HG03469 (cell line): ENCODE results near the gene ADCY2.

Experiments used
- ATAC-seq: cut with Tn5 transposase; IDR thresholded peaks from one replicate; pipeline ENCODE4 v1.9.1; 2021; ENCODE audit warnings: mild to moderate bottlenecking, moderate library complexity, moderate number of reproducible peaks; ENCODE audit not compliant: unreplicated experiment

ADCY2 gene

DNA sequence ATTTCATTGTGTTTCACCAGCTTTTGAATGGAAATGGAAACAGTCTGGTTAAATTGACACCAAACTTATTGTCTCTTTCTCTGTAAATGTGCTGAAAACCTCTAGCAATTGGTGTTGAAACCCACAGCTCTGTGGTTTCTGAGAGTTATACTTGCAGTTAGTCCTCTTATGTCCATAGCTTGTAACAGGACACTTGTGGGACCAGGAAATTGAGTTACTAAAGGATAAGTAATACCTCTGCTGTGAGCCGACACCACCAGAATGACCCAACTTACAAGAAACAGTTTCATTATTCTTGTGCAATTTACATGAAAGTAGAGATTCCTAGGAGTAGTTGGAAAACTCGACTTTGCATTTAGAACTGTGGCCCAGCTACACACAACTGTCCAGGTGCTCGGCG is 263.5 kb downstream of the ADCY2 start:
- no peak for ATAC-seq

GRCh38 chr5:7662289-7662688 is 266.4 kb downstream of the ADCY2 start:
- ATAC-seq: no peak

DNA sequence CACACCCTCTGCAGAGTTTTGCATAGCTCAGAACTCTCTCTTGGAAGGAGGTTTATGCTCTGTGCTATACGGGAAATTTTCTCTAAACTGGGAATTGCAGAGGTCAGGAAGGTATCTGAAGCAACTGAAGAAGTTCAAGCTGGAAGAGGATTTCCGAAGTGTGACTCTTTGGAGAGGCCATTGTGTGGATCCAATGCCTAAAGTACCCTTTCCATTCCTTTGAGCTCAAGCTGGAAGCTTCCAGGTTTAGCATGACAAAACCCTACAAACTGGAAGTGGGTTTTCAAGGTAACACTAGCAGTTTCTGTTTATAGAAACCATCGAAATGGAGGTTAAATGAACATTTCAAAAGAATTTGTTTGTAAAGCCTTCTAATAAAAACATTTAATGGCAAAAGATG is 267.9 kb downstream of the ADCY2 start:
- no peak for ATAC-seq

GRCh38 chr5:7664208-7664607 is 268.3 kb downstream of the ADCY2 start:
- no peak for ATAC-seq

- ATAC-seq: no peak
Observed at GRCh38 chr5:7667216-7667767, 271.4 kb downstream of the ADCY2 start.

- ATAC-seq: no peak
Observed at GRCh38 chr5:7668161-7668560, 272.2 kb downstream of the ADCY2 start.

- ATAC-seq: no peak
Observed at GRCh38 chr5:7668627-7669026, 272.7 kb downstream of the ADCY2 start.

DNA sequence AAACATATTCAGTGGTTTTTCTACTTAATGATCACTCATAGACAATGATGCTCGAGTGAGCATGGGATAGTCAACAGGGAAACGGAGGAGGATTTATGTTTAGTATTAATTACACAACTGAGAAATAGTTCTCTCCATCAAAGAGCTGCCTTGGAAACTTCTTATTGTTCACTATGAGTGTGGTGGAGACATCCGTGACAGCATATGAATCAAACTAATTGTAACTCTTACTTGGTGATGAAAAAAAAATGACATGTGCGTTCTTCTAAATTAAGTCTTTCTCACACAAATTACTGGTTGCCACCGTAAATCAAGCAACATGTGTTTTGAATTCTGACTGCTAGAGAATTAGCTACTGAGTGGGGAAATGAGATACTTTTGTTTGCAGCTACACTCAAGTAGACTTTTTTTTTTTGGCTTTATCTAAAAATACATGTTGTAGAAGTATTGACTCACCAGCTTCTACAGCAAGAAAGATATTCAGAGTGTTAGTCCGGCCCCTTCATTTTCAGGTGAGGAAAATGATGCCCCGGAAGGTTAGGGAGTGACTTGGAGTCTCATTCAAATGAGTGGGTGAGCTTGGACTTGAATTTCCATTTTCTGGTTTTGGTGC is 275.5 kb downstream of the ADCY2 start:
- no peak for ATAC-seq

DNA sequence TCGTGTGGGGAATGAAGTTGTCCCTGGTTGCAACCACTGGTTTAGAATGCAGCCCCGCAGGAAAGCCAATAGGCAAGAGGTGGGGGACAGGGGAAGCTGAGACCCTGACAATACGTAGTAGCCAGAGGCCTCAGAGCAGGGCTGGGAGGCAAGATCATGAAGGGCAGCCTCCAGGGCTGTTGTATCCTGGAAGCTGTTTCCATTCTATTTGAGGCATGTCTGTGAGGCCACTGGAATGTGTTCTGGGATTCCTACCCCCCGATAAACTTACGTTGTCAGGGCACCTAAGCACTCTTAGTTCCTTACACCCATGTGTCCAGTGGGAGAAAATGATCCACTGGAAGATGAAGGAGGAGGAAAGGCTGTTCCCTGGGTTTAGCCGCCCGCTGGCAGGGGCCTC is 277.7 kb downstream of the ADCY2 start:
- no peak for ATAC-seq

DNA sequence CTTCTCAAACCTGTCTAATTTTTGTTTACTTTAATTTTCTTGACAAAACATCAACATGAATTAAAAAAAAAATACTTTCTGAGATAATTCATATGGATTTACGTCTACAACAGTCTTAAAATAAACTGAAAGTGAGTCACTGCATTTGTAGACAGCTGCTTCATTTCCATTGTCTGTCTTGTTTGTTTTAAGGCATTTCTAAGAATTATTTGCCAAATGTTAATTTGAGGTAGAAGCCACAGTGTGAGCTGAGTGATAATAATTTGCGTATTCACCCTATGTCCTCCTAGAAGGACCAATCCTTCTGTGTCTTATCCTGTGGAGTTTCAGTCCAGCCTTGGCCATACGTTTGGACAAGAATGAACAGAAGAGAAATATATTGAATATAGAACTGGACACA is 280.5 kb downstream of the ADCY2 start:
- ATAC-seq: no peak

GRCh38 chr5:7678030-7678429 is 282.1 kb downstream of the ADCY2 start:
- ATAC-seq: no peak

- ATAC-seq: no peak
Observed at GRCh38 chr5:7679663-7680062, 283.7 kb downstream of the ADCY2 start.

DNA sequence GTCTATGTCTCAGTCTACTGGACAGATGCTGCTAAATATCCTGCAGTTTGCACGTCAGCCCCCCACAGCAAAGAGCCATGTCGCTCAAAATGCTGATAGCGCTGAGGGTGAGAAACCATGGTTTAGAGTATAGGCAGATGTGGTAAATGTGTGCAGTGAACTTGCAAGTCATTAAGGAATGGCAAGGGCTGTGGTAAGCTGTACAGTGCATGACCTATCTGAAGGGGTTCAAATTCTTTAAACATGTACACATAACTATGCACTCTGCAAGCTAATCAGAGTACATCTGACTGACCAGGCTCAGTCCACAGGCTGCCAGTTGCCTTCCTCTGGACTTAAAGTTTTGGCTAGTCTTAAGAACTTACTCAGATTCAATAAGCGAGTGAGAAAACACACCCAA is 284.3 kb downstream of the ADCY2 start:
- ATAC-seq: no peak

- ATAC-seq: no peak
Observed at GRCh38 chr5:7682379-7682778, 286.4 kb downstream of the ADCY2 start.

- ATAC-seq: no peak
Observed at GRCh38 chr5:7683753-7684152, 287.8 kb downstream of the ADCY2 start.

GRCh38 chr5:7684826-7685225 is 288.9 kb downstream of the ADCY2 start:
- ATAC-seq: no peak

DNA sequence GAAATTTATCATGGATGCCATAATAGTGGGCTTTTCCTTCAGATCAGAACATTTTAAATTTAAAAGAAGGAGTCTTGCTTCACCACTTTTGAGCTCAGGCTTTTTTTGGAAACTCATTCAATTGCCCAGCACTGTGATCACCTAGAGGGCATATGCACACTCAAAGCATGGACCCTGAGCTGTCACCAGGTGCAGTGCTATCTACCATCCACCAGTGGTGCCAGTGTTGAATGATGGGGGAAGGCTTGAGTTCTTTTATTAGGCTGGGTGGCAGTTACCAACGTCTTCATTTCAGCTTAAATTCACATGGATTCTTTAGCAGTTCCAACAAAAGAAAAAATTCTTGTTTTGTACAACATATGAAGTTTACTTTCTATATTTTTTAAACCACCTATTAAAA is 290.9 kb downstream of the ADCY2 start:
- no peak for ATAC-seq

DNA sequence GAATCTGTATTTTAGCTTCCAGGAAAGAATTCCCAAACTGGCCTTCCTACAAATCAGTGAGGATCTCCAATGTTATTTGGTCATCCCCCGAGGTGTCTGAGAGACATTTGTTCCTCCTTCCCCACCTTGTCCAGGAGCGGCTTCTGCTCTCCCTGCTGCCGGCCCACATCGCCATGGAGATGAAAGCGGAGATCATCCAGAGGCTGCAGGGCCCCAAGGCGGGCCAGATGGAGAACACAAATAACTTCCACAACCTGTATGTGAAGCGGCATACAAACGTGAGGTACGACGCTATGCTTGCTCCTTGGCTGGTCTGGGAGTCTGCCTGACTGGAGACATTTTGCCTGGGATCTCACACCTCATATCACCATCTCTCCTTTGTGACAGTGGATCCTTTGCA is 294.6 kb downstream of the ADCY2 start:
- ATAC-seq: no peak

- no peak for ATAC-seq
Observed at GRCh38 chr5:7705261-7705660, 309.3 kb downstream of the ADCY2 start.

DNA sequence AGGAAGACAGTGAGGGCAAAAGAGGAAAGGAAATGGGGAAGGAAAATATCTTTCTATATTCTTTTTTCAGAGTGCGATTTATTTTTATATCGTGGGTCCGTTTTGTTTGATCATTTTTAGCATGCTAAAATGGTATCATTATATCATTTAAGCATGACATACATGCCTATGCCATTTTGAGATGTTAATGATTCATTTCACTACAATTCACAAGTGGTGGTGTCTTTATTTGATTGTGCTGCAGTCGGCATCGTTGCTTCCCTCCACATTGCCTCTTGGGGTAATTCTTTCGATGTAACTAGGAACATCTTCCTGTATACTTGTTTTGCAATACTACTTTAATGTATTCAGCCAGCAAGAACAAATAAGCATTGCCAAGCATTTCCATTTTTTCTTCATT is 309.8 kb downstream of the ADCY2 start:
- ATAC-seq: no peak

DNA sequence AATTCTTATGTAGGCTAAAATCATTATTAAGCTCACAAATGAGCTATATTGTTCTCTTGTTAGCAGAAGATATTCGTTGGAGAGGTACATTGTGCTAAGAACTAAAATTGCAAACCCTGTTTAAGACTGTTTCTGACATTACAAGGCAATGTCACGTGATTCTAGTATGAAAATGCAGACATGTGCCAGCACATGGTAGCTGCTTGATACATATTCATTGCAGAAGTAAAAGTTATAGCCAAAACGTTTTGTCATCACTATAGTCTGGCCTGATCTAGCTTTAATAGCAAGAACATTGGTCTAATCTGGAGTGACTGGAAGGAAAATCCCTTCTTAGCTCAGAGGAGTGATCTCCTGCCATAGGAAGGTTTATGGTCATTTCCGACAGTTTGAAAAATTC is 310.3 kb downstream of the ADCY2 start:
- no peak for ATAC-seq

GRCh38 chr5:7714119-7714518 is 318.2 kb downstream of the ADCY2 start:
- no peak for ATAC-seq

GRCh38 chr5:7714697-7715096 is 318.8 kb downstream of the ADCY2 start:
- no peak for ATAC-seq
